GM10266 (cell line): Measurements from ENCODE around the gene SMG5.
A peak's percentile ranks its signal among the peaks of the same experiment; 100 is the strongest.

Experiments
- DNase-seq: peaks from one replicate; pipeline ENCODE4 v3.0.0; 2012; ENCODE audit errors: extremely low spot score
- TF ChIP-seq, protein P1 (sequence below): IDR thresholded peaks from 2 replicates; pipeline ENCODE4 v1.5.1; 2012; ENCODE audit warnings: mild to moderate bottlenecking, low read depth; ENCODE audit not compliant: control insufficient read depth, insufficient read depth; ENCODE audit errors: missing control alignments

The SMG5 gene

DNA sequence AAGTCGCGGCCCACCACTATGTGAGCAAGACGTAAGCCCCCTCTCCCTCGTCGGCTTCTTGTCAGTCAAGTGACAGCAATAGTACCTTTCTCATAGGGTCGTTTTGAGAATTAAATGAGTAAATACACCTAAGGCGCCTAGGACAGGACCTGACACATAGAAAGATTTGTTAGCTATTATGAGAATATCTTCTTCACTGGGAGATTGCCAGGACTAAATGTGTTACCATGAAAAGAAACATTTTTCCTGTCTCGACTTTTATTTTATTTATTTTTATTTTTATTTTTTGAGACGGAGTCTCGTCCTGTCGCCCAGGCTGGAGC is 69.0 kb downstream of the SMG5 start:
- DNase-seq, result peak; percentile 29
- TF ChIP-seq, protein P1, sequence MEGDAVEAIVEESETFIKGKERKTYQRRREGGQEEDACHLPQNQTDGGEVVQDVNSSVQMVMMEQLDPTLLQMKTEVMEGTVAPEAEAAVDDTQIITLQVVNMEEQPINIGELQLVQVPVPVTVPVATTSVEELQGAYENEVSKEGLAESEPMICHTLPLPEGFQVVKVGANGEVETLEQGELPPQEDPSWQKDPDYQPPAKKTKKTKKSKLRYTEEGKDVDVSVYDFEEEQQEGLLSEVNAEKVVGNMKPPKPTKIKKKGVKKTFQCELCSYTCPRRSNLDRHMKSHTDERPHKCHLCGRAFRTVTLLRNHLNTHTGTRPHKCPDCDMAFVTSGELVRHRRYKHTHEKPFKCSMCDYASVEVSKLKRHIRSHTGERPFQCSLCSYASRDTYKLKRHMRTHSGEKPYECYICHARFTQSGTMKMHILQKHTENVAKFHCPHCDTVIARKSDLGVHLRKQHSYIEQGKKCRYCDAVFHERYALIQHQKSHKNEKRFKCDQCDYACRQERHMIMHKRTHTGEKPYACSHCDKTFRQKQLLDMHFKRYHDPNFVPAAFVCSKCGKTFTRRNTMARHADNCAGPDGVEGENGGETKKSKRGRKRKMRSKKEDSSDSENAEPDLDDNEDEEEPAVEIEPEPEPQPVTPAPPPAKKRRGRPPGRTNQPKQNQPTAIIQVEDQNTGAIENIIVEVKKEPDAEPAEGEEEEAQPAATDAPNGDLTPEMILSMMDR, result no peak

DNA sequence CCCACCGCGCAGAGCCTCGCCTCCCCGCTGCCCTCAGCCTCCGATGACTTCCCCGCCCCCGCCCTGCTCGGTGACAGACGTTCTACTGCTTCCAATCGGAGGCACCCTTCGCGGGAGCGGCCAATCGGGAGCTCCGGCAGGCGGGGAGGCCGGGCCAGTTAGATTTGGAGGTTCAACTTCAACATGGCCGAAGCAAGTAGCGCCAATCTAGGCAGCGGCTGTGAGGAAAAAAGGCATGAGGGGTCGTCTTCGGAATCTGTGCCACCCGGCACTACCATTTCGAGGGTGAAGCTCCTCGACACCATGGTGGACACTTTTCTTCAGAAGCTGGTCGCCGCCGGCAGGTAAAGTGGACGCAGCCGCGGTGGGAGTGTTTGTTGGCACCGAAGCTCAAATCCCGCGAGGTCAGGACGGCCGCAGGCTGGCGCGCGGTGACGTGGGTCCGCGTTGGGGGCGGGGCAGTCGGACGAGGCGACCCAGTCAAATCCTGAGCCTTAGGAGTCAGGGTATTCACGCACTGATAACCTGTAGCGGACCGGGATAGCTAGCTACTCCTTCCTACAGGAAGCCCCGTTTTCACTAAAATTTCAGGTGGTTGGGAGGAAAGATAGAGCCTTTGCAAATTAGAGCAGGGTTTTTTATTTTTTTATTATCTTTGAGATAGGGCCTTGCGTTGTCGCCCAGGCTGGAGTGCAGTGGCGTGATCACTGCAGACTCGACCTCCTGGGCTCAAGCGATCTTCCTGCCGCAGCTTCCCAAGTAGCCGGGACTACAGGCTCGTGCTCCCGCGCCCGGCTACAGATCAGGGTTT is 69.6 kb downstream of the SMG5 start, which contains the start of gene PMF1:
PMF1 (plus strand) TSS at position 175 of the 811 bp plus-strand sequence; CDS start at position 184, 9 bp downstream.
- TF ChIP-seq, protein P1, result no peak
- DNase-seq, result peak; percentile 98

DNA sequence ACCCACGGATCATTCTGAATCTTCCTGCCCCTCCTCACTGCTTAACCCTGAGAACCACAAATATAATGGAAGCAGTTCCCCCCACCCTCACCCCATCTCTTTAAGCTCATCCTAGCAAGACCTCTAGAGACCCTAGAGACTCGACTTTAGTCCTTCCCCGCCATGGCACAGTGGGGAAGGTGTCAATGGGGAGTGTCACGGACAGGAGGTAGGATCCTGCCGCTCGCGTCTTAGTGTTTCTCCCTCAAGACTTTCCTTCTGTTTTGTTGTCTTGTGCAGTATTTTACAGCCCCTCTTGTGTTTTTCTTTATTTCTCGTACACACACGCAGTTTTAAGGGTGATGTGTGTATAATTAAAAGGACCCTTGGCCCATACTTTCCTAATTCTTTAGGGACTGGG is 70.5 kb downstream of the SMG5 start:
- no peak for DNase-seq
- TF ChIP-seq, protein P1, result no peak

DNA sequence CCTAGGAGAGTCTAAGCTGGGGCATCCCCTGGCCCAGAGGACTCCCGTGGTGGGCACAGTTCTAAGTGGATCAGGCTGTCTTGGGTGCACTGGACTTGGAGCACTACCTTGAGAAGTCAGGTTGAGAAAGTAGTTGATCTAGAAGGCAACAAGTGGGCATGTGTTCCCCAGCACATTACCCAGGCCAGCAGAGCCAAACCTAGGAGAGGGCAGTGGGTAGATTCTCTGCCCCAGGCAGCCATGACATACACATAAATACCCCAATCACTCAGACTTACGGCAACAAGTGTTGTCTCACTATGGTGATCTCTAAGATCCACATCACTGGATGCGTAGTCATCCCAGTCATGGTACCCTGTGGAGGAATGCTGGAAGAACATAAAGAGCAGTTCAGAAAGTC is 71.4 kb downstream of the SMG5 start:
- TF ChIP-seq, protein P1, result no peak
- DNase-seq, result no peak

DNA sequence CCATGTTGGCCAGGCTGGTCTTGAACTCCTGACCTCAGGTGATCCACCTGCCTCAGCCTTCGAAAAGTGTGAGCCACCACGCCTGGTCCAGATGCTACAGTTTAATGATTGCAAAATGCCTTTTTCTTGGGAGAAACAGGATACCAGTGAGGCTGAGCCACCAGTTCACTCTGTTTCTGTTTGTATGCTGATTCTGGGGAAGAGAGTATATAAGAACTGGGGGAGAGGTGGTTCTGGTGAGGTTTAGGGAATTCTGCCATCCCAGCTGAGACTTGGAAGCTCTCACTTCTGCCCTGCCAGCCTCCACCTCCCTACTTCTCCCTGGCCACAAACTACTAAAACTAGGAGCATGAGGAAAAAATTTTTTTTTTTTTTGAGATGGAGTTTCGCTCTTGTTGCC is 77.9 kb downstream of the SMG5 start:
- TF ChIP-seq, protein P1, result no peak
- no peak for DNase-seq

DNA sequence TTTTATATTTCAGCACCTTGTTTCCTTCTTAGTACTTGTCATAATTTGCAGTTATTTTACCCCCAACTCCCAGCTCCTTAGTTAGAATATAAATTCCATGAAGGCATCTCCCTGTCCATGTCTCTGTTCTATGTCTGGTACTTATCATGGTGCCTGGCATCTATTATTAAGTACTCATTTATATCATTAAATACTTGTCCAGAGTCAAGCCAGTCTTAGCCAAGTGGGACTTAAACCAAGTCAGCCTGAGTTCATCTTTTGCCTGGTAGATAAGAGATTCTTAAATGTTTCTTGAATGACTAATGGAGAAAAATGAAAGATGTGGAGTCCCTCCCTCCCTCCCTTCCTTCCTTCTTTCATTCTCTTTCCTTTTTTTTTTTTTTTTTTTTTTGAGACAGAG is 79.3 kb downstream of the SMG5 start:
- TF ChIP-seq, protein P1, result no peak
- DNase-seq, result no peak

DNA sequence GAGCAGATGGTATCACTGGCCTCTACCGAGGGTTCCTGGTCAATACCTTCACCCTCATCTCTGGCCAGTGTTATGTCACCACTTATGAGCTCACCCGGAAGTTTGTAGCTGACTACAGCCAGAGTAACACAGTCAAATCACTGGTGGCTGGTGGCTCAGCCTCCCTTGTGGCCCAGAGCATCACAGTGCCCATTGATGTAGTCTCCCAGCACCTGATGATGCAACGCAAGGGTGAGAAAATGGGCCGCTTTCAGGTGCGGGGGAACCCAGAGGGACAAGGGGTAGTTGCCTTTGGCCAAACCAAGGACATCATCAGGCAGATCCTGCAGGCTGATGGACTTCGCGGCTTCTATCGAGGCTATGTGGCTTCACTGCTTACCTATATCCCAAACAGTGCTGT is 82.6 kb downstream of the SMG5 start:
- no peak for DNase-seq
- TF ChIP-seq, protein P1, result no peak
